HCT116 (cell line): ENCODE measurements around the gene MEAK7.

ENCODE experiments used
- CTCF ChIP-seq, 3 experiments: fragments of 200-600 bp in 1 of 3; sonication (generic) in 1 of 3; IDR thresholded peaks in 2 of 3; conservative IDR thresholded peaks in 1 of 3; 2 replicates each; pipeline ENCODE4 v1.5.1; 2012 to 2017; ENCODE audit warnings: low read depth in 2 of 3, low read length in 2 of 3, antibody characterized with exemption in 1 of 3, borderline replicate concordance in 1 of 3, control low read depth in 1 of 3, mild to moderate bottlenecking in 1 of 3, mixed read lengths in 1 of 3, mixed run types in 1 of 3, moderate library complexity in 1 of 3; ENCODE audit not compliant: insufficient read depth in 1 of 3
- MAX ChIP-seq: IDR thresholded peaks from 2 replicates; pipeline ENCODE4 v1.6.1; 2012
- SIN3A ChIP-seq: IDR thresholded peaks from 2 replicates; pipeline ENCODE4 v1.6.1; 2012; ENCODE audit warnings: low read depth

- TF ChIP-seq MAX (no peak), CTCF (IDR thresholded peaks at IDR 0.05 in 2 of 3, conservative IDR thresholded peaks at IDR 0.05 in 1 of 3; ENCODE audit: borderline replicate concordance in 1 of 3, insufficient read depth in 1 of 3, low read depth in 2 of 3, low read length in 2 of 3) (no peak), SIN3A (no peak)
Observed at GRCh38 chr16:84513123-84513522, 8.7 kb upstream of the MEAK7 start.
